GM21515 (cell line): ENCODE data around the gene SMARCD3.

Source experiments
- ATAC-seq: cut with Tn5 transposase; IDR thresholded peaks from one replicate; pipeline ENCODE4 v1.9.1; 2021; ENCODE audit not compliant: unreplicated experiment

SMARCD3 gene

DNA sequence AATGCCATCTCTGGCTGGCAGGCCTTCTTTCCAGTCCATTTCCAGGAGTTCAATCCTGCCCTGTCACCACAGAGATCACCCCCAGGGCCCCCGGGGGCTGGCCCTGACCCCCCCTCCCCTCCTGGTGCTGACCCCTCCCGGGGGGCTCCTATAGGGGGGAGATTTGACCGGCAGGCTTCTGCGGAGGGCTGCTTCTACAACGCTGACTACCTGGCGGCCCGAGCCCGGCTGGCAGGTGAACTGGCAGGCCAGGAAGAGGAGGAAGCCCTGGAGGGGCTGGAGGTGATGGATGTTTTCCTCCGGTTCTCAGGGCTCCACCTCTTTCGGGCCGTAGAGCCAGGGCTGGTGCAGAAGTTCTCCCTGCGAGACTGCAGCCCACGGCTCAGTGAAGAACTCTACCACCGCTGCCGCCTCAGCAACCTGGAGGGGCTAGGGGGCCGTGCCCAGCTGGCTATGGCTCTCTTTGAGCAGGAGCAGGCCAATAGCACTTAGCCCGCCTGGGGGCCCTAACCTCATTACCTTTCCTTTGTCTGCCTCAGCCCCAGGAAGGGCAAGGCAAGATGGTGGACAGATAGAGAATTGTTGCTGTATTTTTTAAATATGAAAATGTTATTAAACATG lies 10.2 kb downstream of the SMARCD3 start:
- no peak for ATAC-seq

DNA sequence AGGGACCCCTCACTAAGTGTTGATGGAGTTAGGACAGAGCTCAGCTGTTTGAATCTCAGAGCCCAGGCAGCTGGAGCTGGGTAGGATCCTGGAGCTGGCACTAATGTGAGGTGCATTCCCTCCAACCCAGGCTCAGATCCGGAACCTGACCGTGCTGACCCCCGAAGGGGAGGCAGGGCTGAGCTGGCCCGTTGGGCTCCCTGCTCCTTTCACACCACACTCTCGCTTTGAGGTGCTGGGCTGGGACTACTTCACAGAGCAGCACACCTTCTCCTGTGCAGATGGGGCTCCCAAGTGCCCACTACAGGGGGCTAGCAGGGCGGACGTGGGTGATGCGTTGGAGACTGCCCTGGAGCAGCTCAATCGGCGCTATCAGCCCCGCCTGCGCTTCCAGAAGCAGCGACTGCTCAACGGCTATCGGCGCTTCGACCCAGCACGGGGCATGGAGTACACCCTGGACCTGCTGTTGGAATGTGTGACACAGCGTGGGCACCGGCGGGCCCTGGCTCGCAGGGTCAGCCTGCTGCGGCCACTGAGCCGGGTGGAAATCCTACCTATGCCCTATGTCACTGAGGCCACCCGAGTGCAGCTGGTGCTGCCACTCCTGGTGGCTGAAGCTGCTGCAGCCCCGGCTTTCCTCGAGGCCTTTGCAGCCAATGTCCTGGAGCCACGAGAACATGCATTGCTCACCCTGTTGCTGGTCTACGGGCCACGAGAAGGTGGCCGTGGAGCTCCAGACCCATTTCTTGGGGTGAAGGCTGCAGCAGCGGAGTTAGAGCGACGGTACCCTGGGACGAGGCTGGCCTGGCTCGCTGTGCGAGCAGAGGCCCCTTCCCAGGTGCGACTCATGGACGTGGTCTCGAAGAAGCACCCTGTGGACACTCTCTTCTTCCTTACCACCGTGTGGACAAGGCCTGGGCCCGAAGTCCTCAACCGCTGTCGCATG lies 11.0 kb downstream of the SMARCD3 start:
- ATAC-seq, result no peak

DNA sequence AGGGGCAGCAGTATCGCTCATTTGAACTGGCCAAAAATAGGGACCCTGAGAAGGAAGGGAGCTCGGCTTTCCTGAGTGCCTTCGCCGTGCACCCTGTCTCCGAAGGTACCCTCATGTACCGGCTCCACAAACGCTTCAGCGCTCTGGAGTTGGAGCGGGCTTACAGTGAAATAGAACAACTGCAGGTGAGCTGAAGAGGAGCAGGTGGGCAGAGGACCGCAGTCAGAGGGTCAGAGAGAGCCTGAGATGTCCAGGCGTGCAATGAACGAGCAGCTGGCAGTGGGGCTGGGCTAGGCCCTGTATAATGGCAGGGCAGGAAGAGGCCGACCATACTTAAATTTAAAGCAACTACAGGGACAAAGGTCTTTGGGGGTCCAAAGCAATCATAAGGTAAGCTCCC lies 12.1 kb downstream of the SMARCD3 start:
- ATAC-seq, result no peak

DNA sequence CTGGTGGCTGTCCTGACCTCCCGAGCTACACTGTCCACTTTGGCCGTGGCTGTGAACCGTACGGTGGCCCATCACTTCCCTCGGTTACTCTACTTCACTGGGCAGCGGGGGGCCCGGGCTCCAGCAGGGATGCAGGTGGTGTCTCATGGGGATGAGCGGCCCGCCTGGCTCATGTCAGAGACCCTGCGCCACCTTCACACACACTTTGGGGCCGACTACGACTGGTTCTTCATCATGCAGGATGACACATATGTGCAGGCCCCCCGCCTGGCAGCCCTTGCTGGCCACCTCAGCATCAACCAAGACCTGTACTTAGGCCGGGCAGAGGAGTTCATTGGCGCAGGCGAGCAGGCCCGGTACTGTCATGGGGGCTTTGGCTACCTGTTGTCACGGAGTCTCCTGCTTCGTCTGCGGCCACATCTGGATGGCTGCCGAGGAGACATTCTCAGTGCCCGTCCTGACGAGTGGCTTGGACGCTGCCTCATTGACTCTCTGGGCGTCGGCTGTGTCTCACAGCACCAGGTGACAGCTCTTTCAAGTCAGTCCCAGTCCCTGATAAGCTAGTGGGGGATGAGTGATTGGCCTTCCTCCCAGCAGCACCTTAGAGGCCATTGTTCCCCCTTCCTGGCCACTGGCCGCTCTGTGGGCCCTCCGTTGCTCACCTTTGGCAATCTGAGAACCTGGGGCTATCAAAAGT lies 13.3 kb downstream of the SMARCD3 start:
- ATAC-seq, result no peak

DNA sequence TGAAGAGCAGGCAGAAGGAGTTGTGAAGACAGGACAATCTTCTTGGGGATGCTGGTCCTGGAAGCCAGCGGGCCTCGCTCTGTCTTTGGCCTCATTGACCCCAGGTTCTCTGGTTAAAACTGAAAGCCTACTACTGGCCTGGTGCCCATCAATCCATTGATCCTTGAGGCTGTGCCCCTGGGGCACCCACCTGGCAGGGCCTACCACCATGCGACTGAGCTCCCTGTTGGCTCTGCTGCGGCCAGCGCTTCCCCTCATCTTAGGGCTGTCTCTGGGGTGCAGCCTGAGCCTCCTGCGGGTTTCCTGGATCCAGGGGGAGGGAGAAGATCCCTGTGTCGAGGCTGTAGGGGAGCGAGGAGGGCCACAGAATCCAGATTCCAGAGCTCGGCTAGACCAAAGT lies 14.7 kb downstream of the SMARCD3 start:
- no peak for ATAC-seq

DNA sequence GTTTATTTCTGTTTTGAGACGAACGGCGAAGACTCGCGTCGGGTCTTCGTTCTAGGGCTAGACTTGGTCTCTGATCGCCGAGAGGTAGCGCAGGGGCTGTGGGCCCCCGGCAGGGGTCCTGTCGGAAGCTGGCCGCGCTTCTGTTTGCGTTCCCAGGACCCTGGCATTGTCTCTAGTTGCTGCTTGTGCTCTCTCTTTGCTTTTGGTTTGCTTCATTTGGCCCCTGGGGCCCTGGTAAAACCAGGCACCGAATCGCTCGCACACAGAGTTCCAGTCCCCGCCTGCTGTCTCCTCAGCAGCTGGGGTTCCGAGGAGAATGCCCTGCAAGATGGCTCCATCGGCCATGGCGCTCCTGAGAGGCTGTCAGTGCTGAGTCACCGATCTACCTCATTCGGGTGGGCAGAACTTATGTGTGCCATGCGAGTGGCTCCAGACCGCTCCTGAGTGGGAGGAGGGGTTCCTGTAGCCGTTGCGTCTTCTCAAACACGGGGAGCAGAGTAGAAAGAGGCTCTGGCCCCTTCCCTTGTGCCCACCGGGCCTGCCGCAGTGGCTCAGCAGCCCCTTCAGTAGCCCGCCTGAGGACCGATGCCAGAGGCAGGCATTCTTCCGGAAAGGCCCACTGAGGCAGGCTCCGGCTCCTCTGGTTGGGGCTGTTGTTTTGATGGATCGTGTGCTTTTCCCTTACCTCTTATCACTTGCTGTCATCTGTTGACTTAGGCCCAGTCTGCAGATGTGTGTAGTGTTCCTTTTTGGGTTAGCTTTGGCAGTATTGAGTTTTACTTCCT lies 15.4 kb downstream of the SMARCD3 start:
- ATAC-seq, result no peak

DNA sequence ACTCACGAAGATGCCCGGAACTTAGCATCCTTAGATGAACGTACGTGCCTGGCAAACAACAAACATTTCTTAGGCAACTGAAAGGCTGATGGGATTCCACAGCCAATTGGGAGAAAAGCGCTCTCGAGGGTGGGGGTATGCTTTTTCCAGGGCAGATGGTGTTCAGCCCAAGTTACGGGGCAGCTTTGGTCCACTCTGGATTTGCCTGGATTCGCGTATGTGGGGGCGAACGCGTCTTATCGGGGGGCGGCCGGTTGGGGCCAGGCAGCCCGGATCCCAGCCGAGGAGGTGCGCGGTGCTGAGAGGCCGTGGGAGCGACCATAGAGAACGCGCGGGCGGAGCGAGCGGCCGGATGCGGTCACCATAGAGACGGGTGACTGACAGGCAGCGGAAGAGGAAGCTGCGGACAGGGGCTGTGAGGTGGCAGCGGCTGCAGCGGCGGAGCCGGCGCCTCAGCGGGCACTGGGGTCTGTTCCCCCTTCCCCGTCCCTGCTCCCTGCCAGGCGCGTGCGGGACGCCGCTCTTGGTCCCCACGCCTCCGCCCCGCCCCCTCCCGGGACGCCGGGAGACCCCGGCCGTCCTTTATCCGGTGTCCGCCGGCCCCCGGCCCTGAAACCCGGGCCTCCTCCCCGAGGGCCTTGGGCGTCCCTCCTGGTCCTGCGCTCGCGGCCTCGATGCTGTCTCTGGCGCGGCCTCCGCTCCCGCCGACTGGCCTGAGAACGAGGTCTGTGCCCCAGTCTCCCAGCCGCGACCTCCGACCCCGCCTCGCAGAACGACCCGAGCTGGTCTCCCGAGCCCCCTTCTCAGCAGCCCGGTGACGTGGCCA lies 16.2 kb downstream of the SMARCD3 start, which contains the start of gene CHPF2:
CHPF2 (plus strand) TSS at position 393 of the 826 bp plus-strand sequence. CDS start 1,529 bp downstream, outside the sequence.
- peak; percentile 96 for ATAC-seq

DNA sequence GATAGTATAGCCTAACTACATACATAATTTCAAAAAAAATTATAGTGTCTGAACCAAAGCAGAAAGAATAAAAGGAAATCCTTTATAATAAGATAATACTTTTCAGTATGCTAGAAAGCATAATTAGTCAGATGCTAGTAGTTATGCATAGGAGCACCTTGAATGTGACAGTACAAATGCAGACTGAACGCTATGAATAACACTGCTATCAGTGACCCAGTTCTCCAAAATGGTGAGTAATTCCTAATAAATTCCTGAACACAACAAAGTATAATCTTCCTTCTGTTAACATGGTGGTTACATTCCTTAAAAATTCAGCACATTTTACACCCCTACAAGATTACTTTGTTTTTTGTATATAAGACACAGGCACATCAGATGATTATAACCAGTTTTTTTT lies 17.4 kb downstream of the SMARCD3 start:
- no peak for ATAC-seq

DNA sequence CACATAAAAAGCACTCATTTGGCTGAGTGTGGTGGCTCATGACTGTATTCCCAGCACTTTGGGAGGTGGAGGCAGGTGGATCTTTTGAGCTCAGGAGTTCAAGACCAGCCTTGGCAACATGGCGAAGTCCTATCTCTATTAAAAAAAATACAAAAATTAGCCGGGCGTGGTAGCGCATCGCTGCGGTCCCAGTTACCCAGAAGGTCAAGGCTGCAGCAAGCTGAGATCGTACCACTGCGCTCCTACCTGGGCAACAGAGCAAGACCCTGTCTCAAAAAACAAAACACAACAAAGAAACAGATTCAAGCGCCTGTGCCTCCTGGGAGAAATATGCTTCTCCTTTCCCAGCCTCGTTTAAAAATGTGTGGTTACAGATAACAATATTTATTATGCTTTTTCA lies 19.2 kb downstream of the SMARCD3 start:
- no peak for ATAC-seq

DNA sequence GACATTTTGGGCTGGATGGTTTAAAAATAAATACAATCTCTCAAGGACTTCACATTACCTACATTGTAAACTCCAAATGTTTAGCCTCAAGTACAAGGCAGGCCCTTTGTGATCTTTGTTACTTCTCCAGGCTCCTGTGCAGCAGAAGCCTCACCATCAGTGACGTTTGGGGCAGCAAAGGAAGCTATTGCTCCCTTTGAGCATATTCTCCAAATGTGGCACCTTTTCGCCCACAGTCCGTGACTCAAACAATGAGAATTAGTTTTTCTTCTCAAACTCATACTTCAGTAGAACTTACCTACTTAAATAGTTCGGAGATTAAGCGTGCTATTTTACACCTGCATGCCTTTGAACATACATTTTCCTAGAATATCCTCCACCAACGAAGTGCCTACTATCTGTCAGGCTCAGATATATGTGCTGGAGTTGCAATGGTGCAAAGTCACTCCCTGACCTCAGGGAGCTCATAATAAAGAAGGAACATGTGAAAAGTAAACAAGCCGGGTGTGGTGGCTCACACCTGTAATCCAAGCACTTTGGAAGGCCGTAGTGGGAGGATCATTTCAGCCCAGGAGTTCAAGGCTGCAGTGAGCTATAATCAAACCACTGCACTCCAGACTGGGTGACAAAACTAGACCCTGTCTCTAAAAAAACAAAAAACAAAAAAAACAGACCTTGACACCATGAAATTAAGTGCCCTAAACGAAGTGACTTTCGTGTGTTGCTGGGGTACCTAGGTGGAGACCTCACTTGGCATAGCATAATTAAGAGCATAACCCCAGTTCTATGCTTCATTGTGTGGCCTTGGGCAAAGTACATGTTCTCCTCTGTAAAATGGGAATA lies 20.2 kb downstream of the SMARCD3 start:
- ATAC-seq, result no peak

DNA sequence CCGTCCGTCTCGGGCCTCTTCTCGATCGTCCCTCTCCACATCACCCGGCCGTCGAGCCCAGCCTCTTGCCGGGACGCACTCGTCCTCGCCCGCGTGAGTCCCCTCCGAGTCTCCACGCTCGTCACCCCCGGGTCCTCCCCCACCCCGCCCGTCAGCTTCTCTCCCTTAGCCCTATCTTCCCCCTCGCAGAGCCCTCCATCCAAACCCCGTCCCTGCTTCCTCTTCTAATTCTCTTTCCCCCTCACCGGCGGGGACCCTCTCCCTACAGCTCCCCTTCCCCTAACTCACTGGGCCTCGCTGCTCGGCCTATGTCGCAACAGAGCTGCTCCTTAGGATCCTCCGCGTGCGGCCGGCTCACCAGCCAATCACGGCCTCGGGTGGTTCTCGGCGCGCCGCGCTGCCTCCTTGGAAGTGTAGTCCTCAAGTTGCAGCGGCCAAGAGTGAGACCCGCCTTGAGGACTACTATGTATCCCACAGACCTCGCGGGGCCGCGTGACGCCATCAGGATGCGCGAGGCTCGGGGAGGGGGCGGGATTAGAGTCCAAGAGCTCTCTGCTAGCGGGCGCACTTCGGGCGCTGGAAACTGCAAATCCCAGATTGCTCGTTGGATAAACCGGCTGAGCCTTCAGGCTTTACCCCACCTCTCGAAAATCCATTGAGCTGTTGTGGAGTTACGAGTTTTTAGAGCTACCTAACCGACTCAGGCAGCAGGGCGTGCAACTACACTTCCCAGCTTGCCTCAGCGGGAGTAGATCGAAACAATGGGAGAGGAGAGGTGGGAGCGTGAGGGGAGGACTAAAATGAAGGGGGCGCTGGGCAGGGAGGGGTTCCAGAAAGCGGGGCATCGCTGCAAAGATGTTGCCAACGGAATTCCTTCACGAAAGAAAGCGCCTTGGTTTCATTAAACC lies 21.4 kb downstream of the SMARCD3 start, which contains the start of gene ABCF2:
ABCF2 (minus strand) TSS at position 331 of the 908 bp plus-strand sequence. CDS start 747 bp downstream, outside the sequence.
- ATAC-seq, result peak; percentile 99

DNA sequence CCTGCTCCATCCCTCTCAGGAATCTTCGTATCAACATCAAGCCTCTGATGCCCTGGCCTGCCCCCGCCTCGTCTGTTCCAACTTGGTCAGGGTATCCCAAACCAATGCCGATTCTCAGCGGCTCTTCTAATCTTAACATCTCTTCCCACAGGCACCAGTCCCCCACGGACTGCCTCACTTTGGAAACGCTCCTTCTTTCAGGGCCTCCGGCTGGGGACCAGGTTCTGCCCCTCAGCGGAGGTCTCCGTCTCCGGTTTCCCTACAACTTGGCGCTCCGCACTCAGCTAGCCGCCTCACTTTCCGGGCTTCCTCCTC lies 22.0 kb downstream of the SMARCD3 start:
- ATAC-seq, result no peak

DNA sequence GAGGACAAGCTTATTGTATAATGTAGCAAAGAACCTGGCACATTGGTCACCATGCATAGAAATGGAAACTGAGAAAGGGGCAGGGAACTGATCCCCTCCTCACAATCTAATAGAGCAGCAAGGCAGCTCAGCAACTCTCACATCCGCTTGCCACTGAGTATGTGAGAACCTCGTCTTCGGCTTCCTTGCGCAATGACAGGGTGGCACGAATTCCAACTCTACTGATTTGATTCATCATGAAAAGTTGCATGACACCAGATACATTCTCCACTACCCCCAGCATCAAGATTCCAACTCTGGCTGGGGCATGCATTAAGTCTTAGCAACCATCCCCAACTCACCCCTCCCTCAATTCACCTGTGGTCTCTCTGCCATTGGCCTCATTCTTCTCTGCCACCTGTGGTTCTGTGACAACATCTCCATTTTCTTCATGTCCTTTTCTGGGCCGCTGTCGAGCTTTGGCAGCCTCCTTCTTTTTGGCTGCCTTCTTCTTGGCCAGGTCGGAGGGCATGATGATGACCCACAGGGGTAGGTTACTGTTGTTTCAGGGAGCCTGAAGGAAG lies 22.5 kb downstream of the SMARCD3 start:
- no peak for ATAC-seq

DNA sequence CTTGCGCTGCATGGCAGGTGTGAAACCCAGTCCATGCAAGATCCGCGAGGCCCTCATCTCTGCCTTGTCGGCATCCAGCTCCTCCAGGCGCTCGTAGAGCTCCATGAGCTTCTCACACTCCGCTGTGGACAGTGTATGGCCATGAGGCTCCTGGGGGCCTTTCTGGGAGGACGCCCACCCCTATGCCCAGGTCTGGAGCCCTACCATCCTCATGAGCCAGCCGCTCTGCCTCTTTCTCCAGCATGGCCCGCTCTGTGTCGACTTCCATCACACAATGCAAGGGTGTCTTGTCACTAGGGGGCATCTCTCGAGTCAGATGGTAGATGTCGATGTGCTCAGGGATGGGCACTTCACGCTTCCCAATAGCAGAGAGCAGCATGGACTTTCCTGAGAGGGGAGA lies 24.8 kb downstream of the SMARCD3 start:
- ATAC-seq, result no peak

DNA sequence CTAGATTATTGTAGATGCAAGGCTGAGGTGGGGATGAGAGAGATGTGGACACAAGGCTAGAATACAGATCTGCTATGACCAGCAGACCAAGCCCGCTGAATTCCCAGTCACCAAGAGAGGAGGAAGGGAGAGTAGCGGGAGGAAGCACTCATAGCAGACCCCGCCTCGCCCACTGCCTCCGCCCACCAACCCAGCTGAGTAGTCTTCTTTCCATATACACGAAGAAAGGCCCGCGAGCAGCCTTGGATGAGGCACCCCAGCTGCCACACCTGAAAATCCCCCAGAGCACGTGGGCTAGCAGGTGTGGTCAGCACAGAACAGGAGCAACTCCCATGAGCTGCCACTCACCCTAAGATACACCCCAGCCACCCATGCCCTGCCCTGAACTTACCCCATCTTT lies 30.3 kb downstream of the SMARCD3 start:
- ATAC-seq, result no peak

DNA sequence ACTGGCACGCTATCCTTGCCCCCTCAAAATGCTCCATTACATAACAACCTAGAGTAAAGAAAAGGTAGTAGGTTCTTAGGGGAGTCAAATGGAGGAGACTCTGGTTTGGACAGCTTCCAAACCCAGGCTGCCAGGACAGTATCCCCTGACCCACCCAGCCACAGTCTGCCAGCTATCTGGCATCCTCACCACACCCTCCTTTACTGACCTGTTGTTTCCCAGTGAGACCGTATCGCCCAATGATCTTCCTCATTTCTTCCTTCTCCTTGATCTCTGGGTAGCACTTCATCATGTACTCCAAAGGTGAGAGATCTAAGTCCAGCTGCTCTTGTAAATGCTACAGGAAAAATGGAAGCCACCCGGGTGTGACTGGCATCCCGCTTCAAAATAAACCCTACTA lies 33.1 kb downstream of the SMARCD3 start:
- no peak for ATAC-seq

DNA sequence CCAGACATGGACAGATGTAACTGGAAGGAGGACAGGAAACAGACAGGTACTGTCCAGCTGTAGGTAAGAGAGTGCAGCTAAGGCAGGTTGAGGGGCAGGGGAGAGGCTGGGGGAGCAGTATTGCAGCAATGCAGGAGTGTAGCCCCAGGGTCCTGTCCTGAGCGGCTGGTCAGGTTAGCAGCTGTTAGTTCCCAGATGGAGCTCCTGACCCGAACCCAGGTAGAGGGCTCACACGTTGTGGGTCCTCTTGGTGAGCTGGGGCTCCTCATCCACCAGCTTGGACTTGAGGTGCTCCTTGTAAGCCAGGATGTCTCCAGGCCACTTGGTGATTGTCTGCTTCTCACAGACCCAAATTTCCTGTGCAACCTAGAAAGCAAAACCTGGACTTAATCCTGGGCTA lies 34.7 kb downstream of the SMARCD3 start:
- no peak for ATAC-seq

DNA sequence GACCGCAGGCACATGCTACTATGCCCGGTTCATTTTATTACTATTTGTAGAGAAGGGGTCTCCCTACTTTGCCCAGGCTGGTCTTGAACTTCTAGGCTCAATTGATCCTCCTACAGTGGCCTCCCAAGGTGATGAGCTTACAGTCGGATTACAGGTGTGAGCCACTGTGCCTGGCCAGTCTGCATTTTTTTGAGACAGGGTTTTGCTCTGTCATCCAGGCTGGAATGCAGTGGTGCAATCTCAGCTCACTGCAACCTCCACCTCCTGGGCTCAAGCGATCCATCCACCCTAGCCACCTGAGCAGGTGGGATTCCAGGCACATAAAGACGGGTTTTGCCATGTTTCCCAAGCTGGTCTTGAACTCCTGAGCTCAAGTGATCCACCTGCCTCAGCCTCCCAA lies 35.9 kb downstream of the SMARCD3 start:
- ATAC-seq, result no peak
